Panc1 (cell line): ENCODE results near the gene PBOV1.

ENCODE experiments used
- CTCF ChIP-seq: fragments of 450-650 bp; IDR thresholded peaks from 2 replicates; pipeline ENCODE4 v1.5.1; 2017; ENCODE audit warnings: mild to moderate bottlenecking
- TCF7L2 ChIP-seq: IDR thresholded peaks from 2 replicates; pipeline ENCODE4 v1.6.1; 2011; ENCODE audit warnings: mild to moderate bottlenecking, low read depth, low read length, inconsistent platforms

DNA sequence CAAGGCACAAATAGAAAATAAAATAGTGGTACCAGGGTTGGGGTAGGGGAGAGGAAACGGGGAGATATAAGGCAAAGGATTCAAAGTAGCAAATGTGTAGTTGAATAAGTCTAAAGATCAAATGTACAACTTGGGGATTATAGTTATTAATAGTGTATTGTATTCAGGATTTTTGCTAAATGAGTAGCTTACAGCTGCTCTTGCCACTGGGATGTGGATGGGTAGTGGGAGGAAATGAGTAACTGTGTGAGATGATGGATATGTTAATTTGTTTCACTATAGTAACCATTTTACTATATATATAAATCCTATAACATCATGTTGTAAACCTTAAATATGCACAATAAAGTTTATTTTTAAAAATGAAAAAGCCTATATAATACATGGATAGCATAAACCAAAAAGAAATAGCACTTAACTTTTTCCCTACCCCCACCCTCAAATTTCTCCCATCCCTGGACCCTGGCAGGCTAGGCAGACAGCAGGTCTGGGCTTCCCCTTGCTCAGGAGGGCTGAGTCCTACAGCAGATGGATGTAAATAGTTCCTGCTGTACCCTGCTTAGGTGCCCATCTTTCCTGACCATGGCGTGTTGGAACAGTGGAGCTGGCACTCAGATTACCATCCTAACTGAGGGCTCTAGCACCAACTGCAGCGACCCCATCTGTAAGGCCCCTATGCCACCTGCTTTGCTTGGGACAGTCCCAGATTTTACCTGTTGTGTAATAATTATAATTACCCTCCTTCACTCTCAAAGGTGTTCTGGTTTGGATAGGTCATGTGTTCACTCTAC is 28.6 kb upstream of the PBOV1 start:
- TF ChIP-seq TCF7L2 (no peak), CTCF (no peak)
